ENCODE measurements around the gene GRIP2. TPM values are rescaled to one million over a fixed set of nuclear protein-coding genes. Genes with fewer than 3 reads are reported as not detected.

The GRIP2 gene
- total RNA-seq, 3 donors from 2014 or later (not counting 1 experiment from before 2014, with no cell fraction given), result not detected

DNA sequence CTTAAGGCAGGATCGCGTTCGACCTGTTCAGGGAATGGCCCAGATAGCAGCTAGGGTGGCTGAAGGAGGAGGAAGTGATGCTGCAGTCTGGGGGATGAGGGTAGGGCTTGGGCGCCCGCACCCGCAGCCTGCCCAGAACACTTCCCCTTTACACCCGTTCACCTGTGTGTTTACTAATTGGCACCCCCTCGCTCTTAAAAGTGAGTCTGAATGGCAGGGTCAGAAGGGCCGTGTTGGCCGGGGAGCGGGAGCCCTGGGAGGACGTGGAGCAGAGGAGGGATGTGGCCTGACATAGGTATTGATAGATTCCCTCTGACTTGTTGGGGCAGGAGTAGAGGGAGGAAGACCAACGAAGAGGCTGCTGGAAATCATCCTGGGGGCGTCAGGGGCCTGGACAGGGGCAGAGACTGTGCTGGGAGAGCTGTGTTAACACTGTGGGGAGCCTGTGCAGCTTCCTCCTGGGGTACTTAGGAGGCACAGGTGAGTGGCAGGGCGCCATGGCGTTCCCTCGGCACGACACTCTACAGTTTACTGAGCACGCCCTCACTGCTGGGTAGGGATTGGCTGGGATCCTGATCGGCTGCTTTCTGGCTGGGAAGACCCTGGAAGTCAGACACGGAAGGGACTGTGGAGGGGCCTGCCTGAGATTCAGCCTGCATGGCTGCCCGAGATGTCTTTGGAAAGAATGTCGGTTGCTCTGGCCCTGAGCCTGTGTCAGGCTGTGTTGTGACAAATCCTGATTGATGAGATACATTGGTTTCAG is 86.1 kb downstream of the GRIP2 start:
- WGBS (ENCODE audit: insufficient coverage), result 80% methylated on average over 22 of the region's 23 CpGs
- intact Hi-C loops (cut with micrococcal nuclease), result no loop called here
- H3K4me1 ChIP-seq (ENCODE audit: control insufficient read depth, insufficient read depth, low read length), result no peaks in the 10 kb centered on the region
- no peak overlapping the region for H3K27ac Mint-ChIP-seq
- H3K9me3 Mint-ChIP-seq, result no peaks in the 10 kb centered on the region
- TF ChIP-seq, protein P1, sequence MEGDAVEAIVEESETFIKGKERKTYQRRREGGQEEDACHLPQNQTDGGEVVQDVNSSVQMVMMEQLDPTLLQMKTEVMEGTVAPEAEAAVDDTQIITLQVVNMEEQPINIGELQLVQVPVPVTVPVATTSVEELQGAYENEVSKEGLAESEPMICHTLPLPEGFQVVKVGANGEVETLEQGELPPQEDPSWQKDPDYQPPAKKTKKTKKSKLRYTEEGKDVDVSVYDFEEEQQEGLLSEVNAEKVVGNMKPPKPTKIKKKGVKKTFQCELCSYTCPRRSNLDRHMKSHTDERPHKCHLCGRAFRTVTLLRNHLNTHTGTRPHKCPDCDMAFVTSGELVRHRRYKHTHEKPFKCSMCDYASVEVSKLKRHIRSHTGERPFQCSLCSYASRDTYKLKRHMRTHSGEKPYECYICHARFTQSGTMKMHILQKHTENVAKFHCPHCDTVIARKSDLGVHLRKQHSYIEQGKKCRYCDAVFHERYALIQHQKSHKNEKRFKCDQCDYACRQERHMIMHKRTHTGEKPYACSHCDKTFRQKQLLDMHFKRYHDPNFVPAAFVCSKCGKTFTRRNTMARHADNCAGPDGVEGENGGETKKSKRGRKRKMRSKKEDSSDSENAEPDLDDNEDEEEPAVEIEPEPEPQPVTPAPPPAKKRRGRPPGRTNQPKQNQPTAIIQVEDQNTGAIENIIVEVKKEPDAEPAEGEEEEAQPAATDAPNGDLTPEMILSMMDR (IDR thresholded peaks at IDR 0.05), result no peak
- no peak for DNase-seq
- H3K27ac ChIP-seq (ENCODE audit: low read length), result no peak overlapping the region
- no peak overlapping the region for H3K4me3 Mint-ChIP-seq
- H3K27me3 ChIP-seq (ENCODE audit: control insufficient read depth, insufficient read depth, low read length), result no peaks in the 10 kb centered on the region
- peaks cover 8% of the 10 kb centered on the region for H3K36me3 Mint-ChIP-seq
- H3K4me1 Mint-ChIP-seq, result no peaks in the 10 kb centered on the region
- no peak overlapping the region for H3K4me3 ChIP-seq (ENCODE audit: low read length)
- H3K27me3 Mint-ChIP-seq (ENCODE audit: low read depth in 2 of 2), result no peaks in the 10 kb centered on the region
- no peak for ATAC-seq
- peaks cover 19% of the 10 kb centered on the region for H3K36me3 ChIP-seq (ENCODE audit: control insufficient read depth, insufficient read depth, low read length)
- H3K9me3 ChIP-seq (ENCODE audit: control insufficient read depth, insufficient read depth, low read length), result no peaks in the 10 kb centered on the region

DNA sequence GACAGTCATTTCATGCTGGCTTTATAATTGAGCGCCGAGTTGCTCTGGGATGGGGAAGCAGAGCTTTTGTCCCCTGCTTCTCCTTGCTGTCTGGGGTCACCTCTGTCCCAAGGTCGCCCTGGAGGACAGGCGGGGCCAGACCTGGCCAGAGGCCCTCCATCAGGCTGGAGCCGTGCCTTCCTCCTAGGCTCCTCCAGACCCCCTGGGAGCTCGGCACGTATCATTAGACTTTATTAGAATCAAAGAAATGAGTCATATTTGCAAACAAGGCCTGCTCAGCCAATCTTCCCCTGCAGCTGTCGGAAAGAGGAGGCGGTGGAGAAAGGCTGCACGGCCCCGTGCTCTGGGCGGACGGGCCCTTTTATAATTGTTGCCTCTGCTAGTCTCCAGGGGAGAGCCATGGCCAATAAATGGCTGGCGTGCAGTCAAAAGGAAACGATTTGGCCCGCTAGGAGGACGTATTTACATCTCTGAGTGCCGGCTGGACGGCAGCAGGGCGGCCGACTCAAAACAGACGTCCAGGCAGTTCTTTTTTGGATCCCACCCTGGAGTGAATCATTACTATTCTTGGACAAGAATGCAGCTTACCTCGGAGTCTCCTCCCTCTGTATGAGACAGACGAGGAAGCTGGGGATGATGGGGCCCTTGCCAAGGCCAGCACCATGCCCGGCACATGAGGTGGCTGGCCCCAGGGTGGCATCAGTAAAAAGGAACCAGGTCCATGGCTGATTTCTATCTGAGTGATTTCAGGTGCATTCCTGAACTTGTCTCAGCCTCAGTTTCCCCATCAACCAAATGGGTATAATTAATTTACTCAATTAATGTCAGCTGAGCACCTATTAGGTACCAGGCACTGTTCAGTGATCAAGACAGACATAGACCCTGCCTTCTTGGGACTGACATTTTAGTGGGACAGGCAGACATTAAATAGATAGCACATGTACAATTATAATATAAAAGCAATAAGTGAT is 87.1 kb downstream of the GRIP2 start:
- Mint-ChIP-seq H3K9me3 (no peaks in the 10 kb centered on the region), H3K36me3 (peaks cover 8% of the 10 kb centered on the region), H3K4me1 (no peaks in the 10 kb centered on the region), H3K27me3 (ENCODE audit: low read depth in 2 of 2) (no peaks in the 10 kb centered on the region), H3K27ac (no peak overlapping the region), H3K4me3 (no peak overlapping the region)
- WGBS (ENCODE audit: insufficient coverage), result 94% methylated on average over 25 of the region's 25 CpGs
- H3K27ac ChIP-seq (ENCODE audit: low read length), result no peak overlapping the region
- H3K27me3 ChIP-seq (ENCODE audit: control insufficient read depth, insufficient read depth, low read length), result no peaks in the 10 kb centered on the region
- H3K9me3 ChIP-seq (ENCODE audit: control insufficient read depth, insufficient read depth, low read length), result no peaks in the 10 kb centered on the region
- DNase-seq (no peak), ATAC-seq (no peak)
- TF ChIP-seq, protein P1 (IDR thresholded peaks at IDR 0.05), result no peak
- no peaks in the 10 kb centered on the region for H3K4me1 ChIP-seq (ENCODE audit: control insufficient read depth, insufficient read depth, low read length)
- intact Hi-C loops (cut with micrococcal nuclease), result no loop called here
- H3K36me3 ChIP-seq (ENCODE audit: control insufficient read depth, insufficient read depth, low read length), result peaks cover 29% of the 10 kb centered on the region
- H3K4me3 ChIP-seq (ENCODE audit: low read length), result no peak overlapping the region

DNA sequence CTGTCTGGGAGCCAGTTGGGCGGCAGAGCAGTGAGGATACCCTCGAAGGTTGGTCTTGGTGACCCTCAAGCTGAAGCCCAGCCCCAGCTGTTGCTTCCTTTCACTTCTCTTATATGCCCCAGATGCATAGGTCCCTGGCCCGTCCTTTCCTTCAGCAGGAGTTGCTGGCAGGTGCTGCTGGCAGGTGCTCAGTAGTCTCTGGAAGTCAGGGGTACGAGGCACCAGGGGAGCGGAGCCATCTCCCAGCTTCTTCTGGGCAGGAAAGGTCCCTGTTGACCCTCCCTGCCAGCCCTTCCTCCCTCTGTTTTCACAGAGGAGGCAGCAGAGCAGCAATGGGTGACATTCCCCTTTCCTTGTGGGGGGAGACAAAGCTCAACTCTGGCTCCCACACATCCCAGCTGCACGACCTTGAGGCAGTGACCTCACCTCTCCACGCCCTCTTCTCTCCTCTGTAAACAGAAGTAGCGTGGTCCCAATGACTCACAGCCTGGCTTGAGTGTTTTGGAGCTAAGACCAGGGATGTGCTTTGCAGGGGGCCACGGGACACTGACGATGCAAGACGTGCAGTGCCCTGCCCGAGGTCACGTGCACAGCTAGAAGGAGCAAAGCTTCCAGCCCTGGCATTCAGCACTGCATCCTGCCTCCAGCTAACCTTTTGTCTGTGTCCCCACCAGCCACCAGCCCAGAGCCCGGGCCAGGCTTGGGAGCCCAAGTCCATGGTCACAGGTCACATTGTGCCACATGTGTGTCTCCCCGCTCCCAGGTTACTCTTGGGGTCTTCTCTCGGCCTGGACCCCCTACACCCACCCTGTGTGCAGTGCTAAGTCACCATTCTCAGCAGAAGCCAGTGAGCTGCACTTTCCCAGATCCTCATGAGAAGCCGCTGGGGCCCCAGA is 88.0 kb downstream of the GRIP2 start:
- Mint-ChIP-seq H3K27me3 (ENCODE audit: low read depth in 2 of 2) (no peaks in the 10 kb centered on the region), H3K4me1 (no peaks in the 10 kb centered on the region), H3K4me3 (no peak overlapping the region), H3K36me3 (peaks cover 8% of the 10 kb centered on the region), H3K27ac (no peak overlapping the region), H3K9me3 (no peaks in the 10 kb centered on the region)
- ATAC-seq, result no peak
- Histone ChIP-seq H3K27ac (ENCODE audit: low read length) (no peak overlapping the region), H3K4me1 (ENCODE audit: control insufficient read depth, insufficient read depth, low read length) (no peaks in the 10 kb centered on the region), H3K27me3 (ENCODE audit: control insufficient read depth, insufficient read depth, low read length) (no peaks in the 10 kb centered on the region), H3K36me3 (ENCODE audit: control insufficient read depth, insufficient read depth, low read length) (peaks cover 38% of the 10 kb centered on the region), H3K9me3 (ENCODE audit: control insufficient read depth, insufficient read depth, low read length) (no peaks in the 10 kb centered on the region), H3K4me3 (ENCODE audit: low read length) (no peak overlapping the region)
- intact Hi-C loops (cut with micrococcal nuclease), result no loop called here
- WGBS (ENCODE audit: insufficient coverage), result 93% methylated on average over 17 of the region's 17 CpGs
- DNase-seq, result no peak
- TF ChIP-seq, protein P1 (IDR thresholded peaks at IDR 0.05), result no peak

Measured in natural killer cell (primary cell).